ACC112 (cell line): ENCODE data around the gene PARP8.
"Not testable (repeated sequence)": the region's sequence is repeated elsewhere in the genome, so short reads cannot be mapped to it uniquely, and the experiment has no call there.

Source experiments
- H2AFZ ChIP-seq: fragments of 200-600 bp; sonication (generic); one replicate; pipeline ENCODE4 v1.6.0; 2017; ENCODE audit warnings: antibody characterized with exemption, low read length; ENCODE audit not compliant: unreplicated experiment
- H3K27ac ChIP-seq: fragments of 200-600 bp; sonication (generic); 2 replicates; pipeline ENCODE4 v1.5.1; 2014; ENCODE audit warnings: low read depth, mild to moderate bottlenecking, antibody characterized with exemption, low read length, moderate library complexity
- H3K27me3 ChIP-seq: fragments of 200-600 bp; sonication (generic); 2 replicates; pipeline ENCODE4 v1.6.1; 2014; ENCODE audit warnings: mild to moderate bottlenecking, antibody characterized with exemption, low read length, moderate library complexity, mixed read lengths; ENCODE audit not compliant: insufficient read depth
- H3K36me3 ChIP-seq: fragments of 200-600 bp; sonication (generic); 2 replicates; pipeline ENCODE4 v1.6.1; 2016; ENCODE audit warnings: mild to moderate bottlenecking, antibody characterized with exemption, low read length, moderate library complexity, mixed read lengths; ENCODE audit not compliant: insufficient read depth
- H3K4me1 ChIP-seq: fragments of 200-600 bp; sonication (generic); one replicate; pipeline ENCODE4 v1.6.1; 2016; ENCODE audit warnings: low read length, mixed read lengths; ENCODE audit not compliant: insufficient read depth, unreplicated experiment, control insufficient read depth
- H3K4me3 ChIP-seq: fragments of 200-600 bp; sonication (generic); 2 replicates; pipeline ENCODE4 v1.5.1; 2014; ENCODE audit warnings: mild to moderate bottlenecking, low read depth, low read length
- H3K79me2 ChIP-seq: fragments of 200-600 bp; sonication (generic); one replicate; pipeline ENCODE4 v1.6.0; 2016; ENCODE audit warnings: low read length; ENCODE audit not compliant: control insufficient read depth, unreplicated experiment, insufficient read depth

Gene PARP8

GRCh38 chr5:50666261-50667022, at the start of gene PARP8:
Gene PARP8 (plus strand): TSS chr5:50666637. CDS start chr5:50667096, 459 bp downstream.
- H3K27me3 ChIP-seq: no peaks in the 10 kb centered on the region
- peaks cover 12% of the 10 kb centered on the region for H3K79me2 ChIP-seq
- no peaks in the 10 kb centered on the region for H3K36me3 ChIP-seq
- peak within 1 kb of the TSS; percentile 61 for H2AFZ ChIP-seq
- H3K4me3 ChIP-seq: peak within 1 kb of the TSS; percentile 96
- H3K4me1 ChIP-seq: peaks cover 4% of the 10 kb centered on the region
- peak within 1 kb of the TSS; percentile 44; the same call in 1 of the 2 replicates for H3K27ac ChIP-seq

- Histone ChIP-seq H3K27ac (no peak overlapping the region), H3K4me3 (no peak overlapping the region), H3K27me3 (no peaks in the 10 kb centered on the region), H3K79me2 (no peaks in the 10 kb centered on the region), H2AFZ (no peak overlapping the region), H3K36me3 (no peaks in the 10 kb centered on the region), H3K4me1 (no peaks in the 10 kb centered on the region)
Observed at GRCh38 chr5:50623666-50624065, 42.8 kb upstream of the PARP8 start.

- not testable (repeated sequence) for H3K27me3 ChIP-seq, H2AFZ ChIP-seq, H3K4me1 ChIP-seq, H3K4me3 ChIP-seq, H3K79me2 ChIP-seq, H3K36me3 ChIP-seq, H3K27ac ChIP-seq
Observed at GRCh38 chr5:50634866-50635265, 31.6 kb upstream of the PARP8 start.

- not testable (repeated sequence) for H3K36me3 ChIP-seq, H3K4me1 ChIP-seq, H3K27me3 ChIP-seq, H3K27ac ChIP-seq, H2AFZ ChIP-seq, H3K4me3 ChIP-seq, H3K79me2 ChIP-seq
Observed at GRCh38 chr5:50637576-50637975, 28.9 kb upstream of the PARP8 start.

GRCh38 chr5:50646591-50646990, 19.8 kb upstream of the PARP8 start:
- Histone ChIP-seq H3K4me1 (no peaks in the 10 kb centered on the region), H2AFZ (no peak overlapping the region), H3K27me3 (no peaks in the 10 kb centered on the region), H3K4me3 (no peak overlapping the region), H3K36me3 (no peaks in the 10 kb centered on the region), H3K27ac (no peak overlapping the region), H3K79me2 (no peaks in the 10 kb centered on the region)

GRCh38 chr5:50647726-50648125, 18.7 kb upstream of the PARP8 start:
- no peaks in the 10 kb centered on the region for H3K4me1 ChIP-seq
- no peak overlapping the region for H3K4me3 ChIP-seq
- no peak overlapping the region for H2AFZ ChIP-seq
- H3K79me2 ChIP-seq: no peaks in the 10 kb centered on the region
- no peaks in the 10 kb centered on the region for H3K36me3 ChIP-seq
- H3K27ac ChIP-seq: no peak overlapping the region
- H3K27me3 ChIP-seq: no peaks in the 10 kb centered on the region

- H2AFZ ChIP-seq: no peak overlapping the region
- H3K4me1 ChIP-seq: no peaks in the 10 kb centered on the region
- no peak overlapping the region for H3K27ac ChIP-seq
- H3K79me2 ChIP-seq: no peaks in the 10 kb centered on the region
- H3K36me3 ChIP-seq: no peaks in the 10 kb centered on the region
- no peaks in the 10 kb centered on the region for H3K27me3 ChIP-seq
- no peak overlapping the region for H3K4me3 ChIP-seq
Observed at GRCh38 chr5:50653946-50654345, 12.5 kb upstream of the PARP8 start.

GRCh38 chr5:50655067-50655809, 11.2 kb upstream of the PARP8 start:
- Histone ChIP-seq H3K4me3 (no peak overlapping the region), H3K4me1 (no peaks in the 10 kb centered on the region), H3K36me3 (no peaks in the 10 kb centered on the region), H3K79me2 (no peaks in the 10 kb centered on the region), H3K27ac (no peak overlapping the region), H3K27me3 (no peaks in the 10 kb centered on the region), H2AFZ (no peak overlapping the region)

- Histone ChIP-seq H3K4me1 (no peaks in the 10 kb centered on the region), H3K79me2 (no peaks in the 10 kb centered on the region), H3K27ac (no peak overlapping the region), H2AFZ (no peak overlapping the region), H3K27me3 (no peaks in the 10 kb centered on the region), H3K36me3 (no peaks in the 10 kb centered on the region), H3K4me3 (no peak overlapping the region)
Observed at GRCh38 chr5:50655810-50656205, 10.6 kb upstream of the PARP8 start.

GRCh38 chr5:50657044-50657443, 9.4 kb upstream of the PARP8 start:
- Histone ChIP-seq H3K27ac (no peak overlapping the region), H3K27me3 (no peaks in the 10 kb centered on the region), H3K4me3 (no peak overlapping the region), H2AFZ (no peak overlapping the region), H3K36me3 (no peaks in the 10 kb centered on the region), H3K4me1 (no peaks in the 10 kb centered on the region), H3K79me2 (no peaks in the 10 kb centered on the region)

- Histone ChIP-seq H3K4me3 (no peak overlapping the region), H3K27ac (no peak overlapping the region), H3K27me3 (no peaks in the 10 kb centered on the region), H3K79me2 (no peaks in the 10 kb centered on the region), H3K36me3 (no peaks in the 10 kb centered on the region), H3K4me1 (no peaks in the 10 kb centered on the region), H2AFZ (no peak overlapping the region)
Observed at GRCh38 chr5:50658246-50658645, 8.2 kb upstream of the PARP8 start.
